Measurements from ENCODE around the gene ADRB2.
A peak's percentile ranks its signal among the peaks of the same experiment; 100 is the strongest.

The ADRB2 gene

GRCh38 chr5:148805326-148806290, 20.8 kb upstream of the ADRB2 start:
- peak; percentile 68 for DNase-seq

- DNase-seq, result no peak
Observed at GRCh38 chr5:148806520-148806931, 19.9 kb upstream of the ADRB2 start.

GRCh38 chr5:148807851-148808250, 18.6 kb upstream of the ADRB2 start:
- peak; percentile 47 for DNase-seq

- peak; percentile 62 for DNase-seq
Observed at GRCh38 chr5:148808864-148809642, 17.4 kb upstream of the ADRB2 start.

GRCh38 chr5:148809781-148810524, 16.5 kb upstream of the ADRB2 start:
- no peak for DNase-seq

GRCh38 chr5:148810823-148811222, 15.6 kb upstream of the ADRB2 start:
- DNase-seq, result no peak

GRCh38 chr5:148811756-148812155, 14.7 kb upstream of the ADRB2 start:
- no peak for DNase-seq

- DNase-seq, result no peak
Observed at GRCh38 chr5:148815086-148815485, 11.3 kb upstream of the ADRB2 start.

GRCh38 chr5:148815578-148815977, 10.8 kb upstream of the ADRB2 start:
- no peak for DNase-seq

- DNase-seq, result no peak
Observed at GRCh38 chr5:148816357-148816756, 10.1 kb upstream of the ADRB2 start.

- DNase-seq, result no peak
Observed at GRCh38 chr5:148816782-148817181, 9.6 kb upstream of the ADRB2 start.

- no peak for DNase-seq
Observed at GRCh38 chr5:148817606-148818005, 8.8 kb upstream of the ADRB2 start.

- DNase-seq, result peak; percentile 25
Observed at GRCh38 chr5:148820461-148821395, 5.7 kb upstream of the ADRB2 start.

- DNase-seq, result no peak
Observed at GRCh38 chr5:148823871-148824270, 2.5 kb upstream of the ADRB2 start.

GRCh38 chr5:148825716-148826052, 727 bp upstream of the ADRB2 start:
- DNase-seq, result no peak

- DNase-seq, result no peak
Observed at GRCh38 chr5:148826739-148827070, 294 bp downstream of the ADRB2 start.

GRCh38 chr5:148827723-148828122, 1.3 kb downstream of the ADRB2 start:
- no peak for DNase-seq

GRCh38 chr5:148828511-148829247, 2.3 kb downstream of the ADRB2 start:
- no peak for DNase-seq

GRCh38 chr5:148829248-148829594, 2.8 kb downstream of the ADRB2 start:
- no peak for DNase-seq

GRCh38 chr5:148829734-148830133, 3.3 kb downstream of the ADRB2 start:
- no peak for DNase-seq

GRCh38 chr5:148830211-148830610, 3.8 kb downstream of the ADRB2 start:
- DNase-seq, result no peak
